Keratinocyte (primary cell): ENCODE measurements around the gene CTRB2. TPM values are rescaled to one million over a fixed set of nuclear protein-coding genes. Genes with fewer than 3 reads are reported as not detected.

ENCODE experiments used
- DNase-seq: peaks from one replicate; pipeline ENCODE4 v3.0.0-alpha.2; 2011; ENCODE audit warnings: low read depth, missing footprints, low spot score
- FAIRE-seq: peaks from 2 replicates; lab custom pipeline; 2011; peaks lifted over from hg19 to GRCh38; lab: Jason Lieb, UNC
- H2AFZ ChIP-seq: 2 replicates; pipeline ENCODE4 v1.6.0; 2012; ENCODE audit warnings: low read length, control low read depth, inconsistent platforms; ENCODE audit not compliant: control insufficient read depth
- H3K27ac ChIP-seq: 2 replicates; pipeline ENCODE4 v1.5.1; 2011; ENCODE audit warnings: low read length; ENCODE audit not compliant: control insufficient read depth, insufficient read depth
- H3K27me3 ChIP-seq: 3 replicates; pipeline ENCODE4 v1.6.0; 2011; ENCODE audit warnings: low read length; ENCODE audit not compliant: control insufficient read depth, insufficient read depth; ENCODE audit errors: extremely low read depth
- H3K36me3 ChIP-seq, 2 experiments: 2 replicates in 1 of 2; 3 replicates in 1 of 2; pipeline ENCODE4 v1.5.1; 2011; ENCODE audit warnings: low read length in 2 of 2, mild to moderate bottlenecking in 1 of 2; ENCODE audit not compliant: control insufficient read depth in 2 of 2, insufficient read depth in 2 of 2; ENCODE audit errors: extremely low read depth in 1 of 2
- H3K4me1 ChIP-seq: 3 replicates; pipeline ENCODE4 v1.5.1; 2011; ENCODE audit warnings: low read length; ENCODE audit not compliant: control insufficient read depth, insufficient read depth; ENCODE audit errors: extremely low read depth
- H3K4me2 ChIP-seq: 3 replicates; pipeline ENCODE4 v1.6.0; 2011; ENCODE audit warnings: low read depth, low read length; ENCODE audit not compliant: control insufficient read depth, insufficient read depth; ENCODE audit errors: extremely low read depth
- H3K4me3 ChIP-seq, 3 experiments: fragments of 200-600 bp in 1 of 3; sonication (generic) in 1 of 3; 2 replicates in 2 of 3; 3 replicates in 1 of 3; pipeline ENCODE4 v1.5.1; 2011 to 2016; ENCODE audit warnings: low read length in 3 of 3, mild to moderate bottlenecking in 3 of 3, control low read depth in 2 of 3, inconsistent platforms in 1 of 3, low read depth in 1 of 3, mixed read lengths in 1 of 3, mixed run types in 1 of 3, moderate library complexity in 1 of 3; ENCODE audit not compliant: control insufficient read depth in 2 of 3, insufficient read depth in 2 of 3; ENCODE audit errors: extremely low read depth in 1 of 3
- H3K79me2 ChIP-seq: 2 replicates; pipeline ENCODE4 v1.6.0; 2012; ENCODE audit warnings: low read length; ENCODE audit not compliant: control insufficient read depth, insufficient read depth
- H3K9ac ChIP-seq: 3 replicates; pipeline ENCODE4 v1.6.0; 2011; ENCODE audit warnings: low read length; ENCODE audit not compliant: control insufficient read depth, insufficient read depth; ENCODE audit errors: extremely low read depth
- H3K9me1 ChIP-seq: 3 replicates; pipeline ENCODE4 v1.6.0; 2011; ENCODE audit warnings: low read length; ENCODE audit not compliant: control insufficient read depth, insufficient read depth; ENCODE audit errors: extremely low read depth
- H3K9me3 ChIP-seq: 2 replicates; pipeline ENCODE4 v1.5.1; 2012; ENCODE audit warnings: low read depth, low read length; ENCODE audit not compliant: control insufficient read depth
- H4K20me1 ChIP-seq: 3 replicates; pipeline ENCODE4 v1.6.0; 2011; ENCODE audit warnings: low read length; ENCODE audit not compliant: control insufficient read depth, insufficient read depth; ENCODE audit errors: extremely low read depth
- EZH2 ChIP-seq: IDR thresholded peaks from one replicate; pipeline ENCODE4 v1.6.1; 2012; ENCODE audit warnings: inconsistent platforms, mild to moderate bottlenecking, low read length, moderate library complexity
- dilution Hi-C: fragments of 300-500 bp; cut with MboI; formaldehyde crosslinking; loops from one replicate; pipeline ENCODE4 v1.7.0; 2020; ENCODE audit warnings: low sequenced_read_pairs; ENCODE audit not compliant: extremely low pct_ligation_motif_present
- polyA plus RNA-seq, 5 experiments: library from polyadenylated mRNA; depleted of rRNA in 3 of 5; stranded (reverse) in 3 of 5; stranded (forward) in 1 of 5; unstranded in 1 of 5; fragments of >200 nt; gene quantifications; 1 replicate in 1 of 5; 2 replicates in 3 of 5; 3 replicates in 1 of 5; pipeline versions ENCODE4 v1.2.1 to v1.2.3, GENCODE V29; 2011 to 2012; ENCODE audit warnings: missing spikeins in 2 of 5, low read depth in 1 of 5, low replicate concordance in 1 of 5
- TF ChIP-seq, protein P1 (sequence below), 3 experiments: IDR thresholded peaks in 1 of 3; conservative IDR thresholded peaks in 1 of 3; optimal IDR thresholded peaks in 1 of 3; 2 replicates in 2 of 3; 3 replicates in 1 of 3; pipeline versions ENCODE3 to v1.5.1; 2011; ENCODE audit warnings: low read length in 3 of 3, mild to moderate bottlenecking in 3 of 3, moderate library complexity in 2 of 3, control low read depth in 1 of 3, inconsistent platforms in 1 of 3; ENCODE audit not compliant: insufficient read depth in 2 of 3; ENCODE audit errors: extremely low read depth in 1 of 3

CTRB2 gene
- polyA plus RNA-seq, 1 donor (not counting 4 experiments of a cell fraction or from before 2014, with no cell fraction given) = not detected

DNA sequence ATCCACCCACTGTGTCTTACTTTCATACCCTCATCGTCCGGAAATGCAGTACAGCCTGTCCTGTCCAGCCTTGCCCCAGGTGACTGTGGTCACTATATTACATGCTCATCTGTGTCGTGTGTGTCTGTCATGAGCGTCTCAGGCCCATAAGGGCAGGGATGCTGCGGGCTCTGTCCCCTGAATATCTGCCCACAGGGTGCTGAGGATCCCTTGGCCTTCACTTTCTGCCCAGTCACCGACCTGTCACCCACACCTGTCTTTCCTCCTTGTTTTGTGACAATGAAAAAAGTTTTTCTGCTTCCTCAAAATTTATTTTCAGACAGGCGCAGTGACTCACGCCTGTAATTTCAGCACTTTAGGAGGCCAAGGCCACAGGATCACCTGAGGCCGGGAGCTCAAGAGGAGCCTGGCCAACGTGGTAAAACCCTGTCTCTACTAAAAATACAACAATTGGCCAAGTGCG, 10.5 kb upstream of the CTRB2 start:
- Histone ChIP-seq H3K27ac (no peak overlapping the region), H3K36me3 (no peaks in the 10 kb centered on the region), H3K27me3 (no peaks in the 10 kb centered on the region), H3K9me3 (no peaks in the 10 kb centered on the region), H4K20me1 (no peaks in the 10 kb centered on the region), H3K9ac (no peak overlapping the region), H3K4me2 (no peak overlapping the region), H3K4me1 (no peaks in the 10 kb centered on the region), H3K4me3 (no peak overlapping the region), H2AFZ (no peak overlapping the region), H3K9me1 (no peaks in the 10 kb centered on the region), H3K79me2 (no peaks in the 10 kb centered on the region)
- DNase-seq (no peak), FAIRE-seq (no peak)
- TF ChIP-seq, protein P1, sequence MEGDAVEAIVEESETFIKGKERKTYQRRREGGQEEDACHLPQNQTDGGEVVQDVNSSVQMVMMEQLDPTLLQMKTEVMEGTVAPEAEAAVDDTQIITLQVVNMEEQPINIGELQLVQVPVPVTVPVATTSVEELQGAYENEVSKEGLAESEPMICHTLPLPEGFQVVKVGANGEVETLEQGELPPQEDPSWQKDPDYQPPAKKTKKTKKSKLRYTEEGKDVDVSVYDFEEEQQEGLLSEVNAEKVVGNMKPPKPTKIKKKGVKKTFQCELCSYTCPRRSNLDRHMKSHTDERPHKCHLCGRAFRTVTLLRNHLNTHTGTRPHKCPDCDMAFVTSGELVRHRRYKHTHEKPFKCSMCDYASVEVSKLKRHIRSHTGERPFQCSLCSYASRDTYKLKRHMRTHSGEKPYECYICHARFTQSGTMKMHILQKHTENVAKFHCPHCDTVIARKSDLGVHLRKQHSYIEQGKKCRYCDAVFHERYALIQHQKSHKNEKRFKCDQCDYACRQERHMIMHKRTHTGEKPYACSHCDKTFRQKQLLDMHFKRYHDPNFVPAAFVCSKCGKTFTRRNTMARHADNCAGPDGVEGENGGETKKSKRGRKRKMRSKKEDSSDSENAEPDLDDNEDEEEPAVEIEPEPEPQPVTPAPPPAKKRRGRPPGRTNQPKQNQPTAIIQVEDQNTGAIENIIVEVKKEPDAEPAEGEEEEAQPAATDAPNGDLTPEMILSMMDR (optimal IDR thresholded peaks at IDR 0.05 in 1 of 3, IDR thresholded peaks at IDR 0.05 in 1 of 3, conservative IDR thresholded peaks at IDR 0.05 in 1 of 3; ENCODE audit: extremely low read depth in 1 of 3, insufficient read depth in 2 of 3, low read length in 3 of 3) = no peak
- dilution Hi-C loops = no loop called here

DNA sequence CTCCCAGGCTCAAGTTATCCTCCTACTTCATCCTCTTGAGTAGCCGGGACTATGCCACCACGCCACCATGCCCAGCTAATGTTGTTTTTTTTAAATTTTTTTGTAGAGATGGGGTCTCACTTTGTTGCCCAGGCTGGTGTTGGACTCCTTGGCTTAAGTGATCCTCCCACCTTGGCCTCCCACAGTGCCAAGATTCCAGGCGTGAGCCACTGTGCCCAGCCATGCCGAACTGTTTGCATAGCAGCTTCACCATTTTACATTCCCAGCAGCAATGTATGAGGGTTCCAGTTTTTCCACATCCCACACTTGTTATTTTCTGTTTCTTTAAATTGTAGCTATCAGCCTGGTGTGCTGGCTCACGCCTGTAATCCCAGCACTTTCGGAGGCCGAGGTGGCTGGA, 9.6 kb upstream of the CTRB2 start:
- no peak overlapping the region for H2AFZ ChIP-seq
- no peaks in the 10 kb centered on the region for H4K20me1 ChIP-seq
- no peaks in the 10 kb centered on the region for H3K9me1 ChIP-seq
- no peak for TF ChIP-seq EZH2
- TF ChIP-seq, protein P1 (optimal IDR thresholded peaks at IDR 0.05 in 1 of 3, IDR thresholded peaks at IDR 0.05 in 1 of 3, conservative IDR thresholded peaks at IDR 0.05 in 1 of 3; ENCODE audit: extremely low read depth in 1 of 3, insufficient read depth in 2 of 3, low read length in 3 of 3) = no peak
- no peak overlapping the region for H3K4me3 ChIP-seq
- no peak overlapping the region for H3K27ac ChIP-seq
- no peak overlapping the region for H3K9ac ChIP-seq
- no peak for FAIRE-seq
- no peaks in the 10 kb centered on the region for H3K36me3 ChIP-seq
- H3K27me3 ChIP-seq = no peaks in the 10 kb centered on the region
- DNase-seq = no peak
- H3K9me3 ChIP-seq = no peaks in the 10 kb centered on the region
- no peaks in the 10 kb centered on the region for H3K79me2 ChIP-seq
- H3K4me2 ChIP-seq = no peak overlapping the region
- H3K4me1 ChIP-seq = no peaks in the 10 kb centered on the region
- dilution Hi-C loops = no loop called here
